Chondrocyte (in vitro differentiated cells): ENCODE data around the gene ATXN7L1. TPM values are rescaled to one million over a fixed set of nuclear protein-coding genes. Genes with fewer than 3 reads are reported as not detected.
"Not testable (repeated sequence)": the region's sequence is repeated elsewhere in the genome, so short reads cannot be mapped to it uniquely, and the experiment has no call there.

Source experiments
- DNase-seq: peaks from one replicate; pipeline ENCODE4 v3.0.0; 2021; ENCODE audit warnings: mixed read lengths, low spot score
- H3K27ac Mint-ChIP-seq: one replicate; pipeline ENCODE4 v1.8.0; 2021; ENCODE audit warnings: mild to moderate bottlenecking, moderate library complexity, mixed read lengths; ENCODE audit not compliant: unreplicated experiment
- H3K27me3 Mint-ChIP-seq: 2 replicates; pipeline ENCODE4 v1.8.0; 2021; ENCODE audit warnings: low read depth, mixed read lengths
- H3K36me3 Mint-ChIP-seq: 2 replicates; pipeline ENCODE4 v1.8.0; 2021; ENCODE audit warnings: low read depth, mixed read lengths
- H3K4me1 Mint-ChIP-seq: 2 replicates; pipeline ENCODE4 v1.8.0; 2021; ENCODE audit warnings: low read depth, mild to moderate bottlenecking, mixed read lengths
- H3K4me3 Mint-ChIP-seq: one replicate; pipeline ENCODE4 v1.8.0; 2021; ENCODE audit warnings: mild to moderate bottlenecking, moderate library complexity, mixed read lengths; ENCODE audit not compliant: unreplicated experiment
- H3K9me3 Mint-ChIP-seq: 2 replicates; pipeline ENCODE4 v1.8.0; 2021; ENCODE audit warnings: low read depth, mixed read lengths
- CTCF ChIP-seq: fragments of 200-600 bp; sonication (generic); IDR thresholded peaks from 2 replicates; pipeline ENCODE4 v1.5.0; 2021; ENCODE audit warnings: antibody characterized with exemption, mild to moderate bottlenecking, moderate library complexity
- total RNA-seq: library from RNA; stranded (reverse); gene quantifications from 3 replicates; pipeline ENCODE4 v1.2.1, GENCODE V29; 2021

Gene ATXN7L1
- total RNA-seq, 1 donor from 2014 or later = 6.4 TPM

DNA sequence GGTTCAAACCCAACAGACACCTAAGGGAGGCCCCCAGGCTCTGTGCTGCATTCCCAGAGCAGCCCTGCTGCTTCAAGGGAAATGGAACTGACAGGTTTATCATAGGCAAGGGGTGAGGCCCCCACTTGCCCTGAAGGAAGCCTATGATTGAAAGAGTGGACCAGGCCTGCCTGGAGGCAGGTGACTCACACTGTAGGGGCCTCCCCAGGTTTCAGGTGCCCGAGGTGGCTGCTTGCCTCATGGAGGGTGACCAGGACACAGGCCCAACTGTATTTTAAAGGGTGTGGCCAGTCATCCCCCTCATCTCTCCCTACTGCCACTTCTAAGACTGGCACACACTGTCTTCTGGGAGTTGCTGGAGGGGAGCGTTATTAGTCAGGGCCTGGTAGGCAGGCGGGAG is 85.4 kb downstream of the ATXN7L1 start:
- TF ChIP-seq CTCF = no peak
- Mint-ChIP-seq H3K36me3 (peaks cover 6% of the 10 kb centered on the region), H3K27me3 (no peaks in the 10 kb centered on the region), H3K27ac (no peak overlapping the region), H3K9me3 (peaks cover 3% of the 10 kb centered on the region), H3K4me3 (no peak overlapping the region), H3K4me1 (no peaks in the 10 kb centered on the region)
- no peak for DNase-seq

GRCh38 chr7:105790452-105790851 is 85.9 kb downstream of the ATXN7L1 start:
- not testable (repeated sequence) for H3K27ac Mint-ChIP-seq, H3K27me3 Mint-ChIP-seq, H3K4me3 Mint-ChIP-seq

GRCh38 chr7:105788816-105789349 is 87.5 kb downstream of the ATXN7L1 start:
- no peaks in the 10 kb centered on the region for H3K4me1 Mint-ChIP-seq
- H3K27ac Mint-ChIP-seq = no peak overlapping the region
- peaks cover 6% of the 10 kb centered on the region for H3K36me3 Mint-ChIP-seq
- peaks cover 3% of the 10 kb centered on the region for H3K9me3 Mint-ChIP-seq
- no peak overlapping the region for H3K4me3 Mint-ChIP-seq
- TF ChIP-seq CTCF = no peak
- no peaks in the 10 kb centered on the region for H3K27me3 Mint-ChIP-seq
- DNase-seq = no peak

More at GRCh38 chr7:105790452-105790851, 85.9 kb downstream of the ATXN7L1 start:
- DNase-seq, H3K4me1 Mint-ChIP-seq, H3K36me3 Mint-ChIP-seq, H3K9me3 Mint-ChIP-seq: not testable (repeated sequence)

GRCh38 chr7:105788356-105788755 is 88.0 kb downstream of the ATXN7L1 start:
- no peak for TF ChIP-seq CTCF
- Mint-ChIP-seq H3K36me3 (peaks cover 5% of the 10 kb centered on the region), H3K4me3 (no peak overlapping the region), H3K9me3 (peaks cover 3% of the 10 kb centered on the region), H3K27ac (no peak overlapping the region), H3K27me3 (no peaks in the 10 kb centered on the region), H3K4me1 (peaks cover under 1% of the 10 kb centered on the region)
- no peak for DNase-seq

- H3K4me1 Mint-ChIP-seq = peaks cover 6% of the 10 kb centered on the region
- H3K27ac Mint-ChIP-seq = no peak overlapping the region
- no peak overlapping the region for H3K4me3 Mint-ChIP-seq
- H3K9me3 Mint-ChIP-seq = peaks cover under 1% of the 10 kb centered on the region
- H3K36me3 Mint-ChIP-seq = peaks cover 3% of the 10 kb centered on the region
- no peak for TF ChIP-seq CTCF
- DNase-seq = no peak
- no peaks in the 10 kb centered on the region for H3K27me3 Mint-ChIP-seq
Observed at GRCh38 chr7:105787793-105788192, 88.6 kb downstream of the ATXN7L1 start.
